ENCODE results near the gene LAMA4. TPM values are rescaled to one million over a fixed set of nuclear protein-coding genes. Genes with fewer than 3 reads are reported as not detected.

Gene LAMA4
- total RNA-seq, 1 donor from 2014 or later: 18.0 TPM

GRCh38 chr6:112149236-112149635, 105.1 kb downstream of the LAMA4 start:
- no peaks in the 10 kb centered on the region for H3K36me3 Mint-ChIP-seq (ENCODE audit: low read depth)

GRCh38 chr6:112148103-112148502, 106.3 kb downstream of the LAMA4 start:
- H3K36me3 Mint-ChIP-seq (ENCODE audit: low read depth): no peaks in the 10 kb centered on the region
- H3K27ac Mint-ChIP-seq (ENCODE audit: unreplicated experiment): no peak overlapping the region
- H3K4me1 Mint-ChIP-seq: no peaks in the 10 kb centered on the region
- TF ChIP-seq CTCF (conservative IDR thresholded peaks at IDR 0.05): no peak
- H3K9me3 Mint-ChIP-seq: no peaks in the 10 kb centered on the region
- no peak for DNase-seq (ENCODE audit: low read depth, low spot score)
- H3K4me3 Mint-ChIP-seq: no peak overlapping the region
- H3K27me3 Mint-ChIP-seq (ENCODE audit: low read depth): no peaks in the 10 kb centered on the region

More at GRCh38 chr6:112149236-112149635, 105.1 kb downstream of the LAMA4 start:
- Mint-ChIP-seq H3K4me3 (no peak overlapping the region), H3K4me1 (no peaks in the 10 kb centered on the region), H3K9me3 (no peaks in the 10 kb centered on the region), H3K27ac (ENCODE audit: unreplicated experiment) (no peak overlapping the region), H3K27me3 (ENCODE audit: low read depth) (no peaks in the 10 kb centered on the region)
- DNase-seq (ENCODE audit: low read depth, low spot score): no peak
- TF ChIP-seq CTCF (conservative IDR thresholded peaks at IDR 0.05): no peak

GRCh38 chr6:112145080-112145573, 109.2 kb downstream of the LAMA4 start:
- no peaks in the 10 kb centered on the region for H3K4me1 Mint-ChIP-seq
- H3K27ac Mint-ChIP-seq (ENCODE audit: unreplicated experiment): no peak overlapping the region
- DNase-seq (ENCODE audit: low read depth, low spot score): no peak
- TF ChIP-seq CTCF (conservative IDR thresholded peaks at IDR 0.05): no peak
- no peaks in the 10 kb centered on the region for H3K9me3 Mint-ChIP-seq
- no peak overlapping the region for H3K4me3 Mint-ChIP-seq
- H3K36me3 Mint-ChIP-seq (ENCODE audit: low read depth): no peaks in the 10 kb centered on the region
- no peaks in the 10 kb centered on the region for H3K27me3 Mint-ChIP-seq (ENCODE audit: low read depth)

GRCh38 chr6:112144145-112144926, 110.0 kb downstream of the LAMA4 start:
- no peaks in the 10 kb centered on the region for H3K4me1 Mint-ChIP-seq

GRCh38 chr6:112141707-112142106, 112.7 kb downstream of the LAMA4 start:
- peak overlapping the region; percentile 67 for H3K27ac Mint-ChIP-seq (ENCODE audit: unreplicated experiment)
- no peaks in the 10 kb centered on the region for H3K27me3 Mint-ChIP-seq (ENCODE audit: low read depth)
- H3K9me3 Mint-ChIP-seq: no peaks in the 10 kb centered on the region
- no peaks in the 10 kb centered on the region for H3K4me1 Mint-ChIP-seq
- DNase-seq (ENCODE audit: low read depth, low spot score): no peak
- no peak overlapping the region for H3K4me3 Mint-ChIP-seq
- peaks cover 2% of the 10 kb centered on the region for H3K36me3 Mint-ChIP-seq (ENCODE audit: low read depth)
- no peak for TF ChIP-seq CTCF (conservative IDR thresholded peaks at IDR 0.05)

More at GRCh38 chr6:112144145-112144926, 110.0 kb downstream of the LAMA4 start:
- H3K27me3 Mint-ChIP-seq (ENCODE audit: low read depth): no peaks in the 10 kb centered on the region
- H3K27ac Mint-ChIP-seq (ENCODE audit: unreplicated experiment): no peak overlapping the region
- DNase-seq (ENCODE audit: low read depth, low spot score): no peak
- no peaks in the 10 kb centered on the region for H3K9me3 Mint-ChIP-seq
- no peak for TF ChIP-seq CTCF (conservative IDR thresholded peaks at IDR 0.05)
- no peaks in the 10 kb centered on the region for H3K36me3 Mint-ChIP-seq (ENCODE audit: low read depth)
- no peak overlapping the region for H3K4me3 Mint-ChIP-seq

All from neural crest cell (in vitro differentiated cells).